ENCODE measurements around the gene MAPK7.

DNA sequence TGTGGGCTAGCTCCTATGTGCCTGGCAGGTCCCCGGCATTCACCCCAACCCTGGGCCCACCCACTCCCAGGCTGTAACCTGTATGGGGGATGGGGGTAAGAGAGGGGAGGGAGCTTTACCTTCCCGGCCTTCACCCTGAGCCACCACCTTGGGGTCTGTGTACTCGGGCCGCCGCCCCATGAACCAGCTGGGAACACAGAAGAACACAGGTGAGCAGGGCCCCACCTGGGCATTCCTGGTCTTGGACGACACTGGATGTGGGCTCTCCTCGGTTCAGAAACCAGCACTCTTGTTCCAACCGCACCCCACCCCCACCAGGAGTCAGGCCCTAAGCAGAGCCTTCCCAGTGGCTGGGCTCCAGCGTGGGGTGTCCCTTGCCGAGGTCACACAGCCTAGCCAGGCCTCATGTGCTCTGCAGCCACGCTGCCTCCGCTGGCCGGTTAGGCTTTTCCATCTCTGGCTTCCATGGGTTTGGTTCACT is 34.6 kb upstream of the MAPK7 start:
- TF ChIP-seq, protein P1, sequence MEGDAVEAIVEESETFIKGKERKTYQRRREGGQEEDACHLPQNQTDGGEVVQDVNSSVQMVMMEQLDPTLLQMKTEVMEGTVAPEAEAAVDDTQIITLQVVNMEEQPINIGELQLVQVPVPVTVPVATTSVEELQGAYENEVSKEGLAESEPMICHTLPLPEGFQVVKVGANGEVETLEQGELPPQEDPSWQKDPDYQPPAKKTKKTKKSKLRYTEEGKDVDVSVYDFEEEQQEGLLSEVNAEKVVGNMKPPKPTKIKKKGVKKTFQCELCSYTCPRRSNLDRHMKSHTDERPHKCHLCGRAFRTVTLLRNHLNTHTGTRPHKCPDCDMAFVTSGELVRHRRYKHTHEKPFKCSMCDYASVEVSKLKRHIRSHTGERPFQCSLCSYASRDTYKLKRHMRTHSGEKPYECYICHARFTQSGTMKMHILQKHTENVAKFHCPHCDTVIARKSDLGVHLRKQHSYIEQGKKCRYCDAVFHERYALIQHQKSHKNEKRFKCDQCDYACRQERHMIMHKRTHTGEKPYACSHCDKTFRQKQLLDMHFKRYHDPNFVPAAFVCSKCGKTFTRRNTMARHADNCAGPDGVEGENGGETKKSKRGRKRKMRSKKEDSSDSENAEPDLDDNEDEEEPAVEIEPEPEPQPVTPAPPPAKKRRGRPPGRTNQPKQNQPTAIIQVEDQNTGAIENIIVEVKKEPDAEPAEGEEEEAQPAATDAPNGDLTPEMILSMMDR (conservative IDR thresholded peaks at IDR 0.05) = no peak
- no peak for TF ChIP-seq EZH2 (IDR thresholded peaks at IDR 0.05; ENCODE audit: low read depth)
